Keratinocyte (primary cell): ENCODE measurements around the gene ENOSF1. TPM values are rescaled to one million over a fixed set of nuclear protein-coding genes. Genes with fewer than 3 reads are reported as not detected.

Source experiments
- DNase-seq: peaks from one replicate; pipeline ENCODE4 v3.0.0-alpha.2; 2011; ENCODE audit warnings: low read depth, missing footprints, low spot score
- FAIRE-seq: peaks from 2 replicates; lab custom pipeline; 2011; peaks lifted over from hg19 to GRCh38; lab: Jason Lieb, UNC
- H2AFZ ChIP-seq: 2 replicates; pipeline ENCODE4 v1.6.0; 2012; ENCODE audit warnings: low read length, control low read depth, inconsistent platforms; ENCODE audit not compliant: control insufficient read depth
- H3K27ac ChIP-seq: 2 replicates; pipeline ENCODE4 v1.5.1; 2011; ENCODE audit warnings: low read length; ENCODE audit not compliant: control insufficient read depth, insufficient read depth
- H3K27me3 ChIP-seq: 3 replicates; pipeline ENCODE4 v1.6.0; 2011; ENCODE audit warnings: low read length; ENCODE audit not compliant: control insufficient read depth, insufficient read depth; ENCODE audit errors: extremely low read depth
- H3K36me3 ChIP-seq, 2 experiments: 2 replicates in 1 of 2; 3 replicates in 1 of 2; pipeline ENCODE4 v1.5.1; 2011; ENCODE audit warnings: low read length in 2 of 2, mild to moderate bottlenecking in 1 of 2; ENCODE audit not compliant: control insufficient read depth in 2 of 2, insufficient read depth in 2 of 2; ENCODE audit errors: extremely low read depth in 1 of 2
- H3K4me1 ChIP-seq: 3 replicates; pipeline ENCODE4 v1.5.1; 2011; ENCODE audit warnings: low read length; ENCODE audit not compliant: control insufficient read depth, insufficient read depth; ENCODE audit errors: extremely low read depth
- H3K4me2 ChIP-seq: 3 replicates; pipeline ENCODE4 v1.6.0; 2011; ENCODE audit warnings: low read depth, low read length; ENCODE audit not compliant: control insufficient read depth, insufficient read depth; ENCODE audit errors: extremely low read depth
- H3K4me3 ChIP-seq, 3 experiments: fragments of 200-600 bp in 1 of 3; sonication (generic) in 1 of 3; 2 replicates in 2 of 3; 3 replicates in 1 of 3; pipeline ENCODE4 v1.5.1; 2011 to 2016; ENCODE audit warnings: low read length in 3 of 3, mild to moderate bottlenecking in 3 of 3, control low read depth in 2 of 3, inconsistent platforms in 1 of 3, low read depth in 1 of 3, mixed read lengths in 1 of 3, mixed run types in 1 of 3, moderate library complexity in 1 of 3; ENCODE audit not compliant: control insufficient read depth in 2 of 3, insufficient read depth in 2 of 3; ENCODE audit errors: extremely low read depth in 1 of 3
- H3K79me2 ChIP-seq: 2 replicates; pipeline ENCODE4 v1.6.0; 2012; ENCODE audit warnings: low read length; ENCODE audit not compliant: control insufficient read depth, insufficient read depth
- H3K9ac ChIP-seq: 3 replicates; pipeline ENCODE4 v1.6.0; 2011; ENCODE audit warnings: low read length; ENCODE audit not compliant: control insufficient read depth, insufficient read depth; ENCODE audit errors: extremely low read depth
- H3K9me1 ChIP-seq: 3 replicates; pipeline ENCODE4 v1.6.0; 2011; ENCODE audit warnings: low read length; ENCODE audit not compliant: control insufficient read depth, insufficient read depth; ENCODE audit errors: extremely low read depth
- H3K9me3 ChIP-seq: 2 replicates; pipeline ENCODE4 v1.5.1; 2012; ENCODE audit warnings: low read depth, low read length; ENCODE audit not compliant: control insufficient read depth
- H4K20me1 ChIP-seq: 3 replicates; pipeline ENCODE4 v1.6.0; 2011; ENCODE audit warnings: low read length; ENCODE audit not compliant: control insufficient read depth, insufficient read depth; ENCODE audit errors: extremely low read depth
- EZH2 ChIP-seq: IDR thresholded peaks from one replicate; pipeline ENCODE4 v1.6.1; 2012; ENCODE audit warnings: inconsistent platforms, mild to moderate bottlenecking, low read length, moderate library complexity
- dilution Hi-C: fragments of 300-500 bp; cut with MboI; formaldehyde crosslinking; loops from one replicate; pipeline ENCODE4 v1.7.0; 2020; ENCODE audit warnings: low sequenced_read_pairs; ENCODE audit not compliant: extremely low pct_ligation_motif_present
- polyA plus RNA-seq, 5 experiments: library from polyadenylated mRNA; depleted of rRNA in 3 of 5; stranded (reverse) in 3 of 5; stranded (forward) in 1 of 5; unstranded in 1 of 5; fragments of >200 nt; gene quantifications; 1 replicate in 1 of 5; 2 replicates in 3 of 5; 3 replicates in 1 of 5; pipeline versions ENCODE4 v1.2.1 to v1.2.3, GENCODE V29; 2011 to 2012; ENCODE audit warnings: missing spikeins in 2 of 5, low read depth in 1 of 5, low replicate concordance in 1 of 5
- TF ChIP-seq, protein P1 (sequence below), 3 experiments: IDR thresholded peaks in 1 of 3; conservative IDR thresholded peaks in 1 of 3; optimal IDR thresholded peaks in 1 of 3; 2 replicates in 2 of 3; 3 replicates in 1 of 3; pipeline versions ENCODE3 to v1.5.1; 2011; ENCODE audit warnings: low read length in 3 of 3, mild to moderate bottlenecking in 3 of 3, moderate library complexity in 2 of 3, control low read depth in 1 of 3, inconsistent platforms in 1 of 3; ENCODE audit not compliant: insufficient read depth in 2 of 3; ENCODE audit errors: extremely low read depth in 1 of 3

Gene ENOSF1
- polyA plus RNA-seq, 1 donor (not counting 4 experiments of a cell fraction or from before 2014, with no cell fraction given), result 27.6 TPM

DNA sequence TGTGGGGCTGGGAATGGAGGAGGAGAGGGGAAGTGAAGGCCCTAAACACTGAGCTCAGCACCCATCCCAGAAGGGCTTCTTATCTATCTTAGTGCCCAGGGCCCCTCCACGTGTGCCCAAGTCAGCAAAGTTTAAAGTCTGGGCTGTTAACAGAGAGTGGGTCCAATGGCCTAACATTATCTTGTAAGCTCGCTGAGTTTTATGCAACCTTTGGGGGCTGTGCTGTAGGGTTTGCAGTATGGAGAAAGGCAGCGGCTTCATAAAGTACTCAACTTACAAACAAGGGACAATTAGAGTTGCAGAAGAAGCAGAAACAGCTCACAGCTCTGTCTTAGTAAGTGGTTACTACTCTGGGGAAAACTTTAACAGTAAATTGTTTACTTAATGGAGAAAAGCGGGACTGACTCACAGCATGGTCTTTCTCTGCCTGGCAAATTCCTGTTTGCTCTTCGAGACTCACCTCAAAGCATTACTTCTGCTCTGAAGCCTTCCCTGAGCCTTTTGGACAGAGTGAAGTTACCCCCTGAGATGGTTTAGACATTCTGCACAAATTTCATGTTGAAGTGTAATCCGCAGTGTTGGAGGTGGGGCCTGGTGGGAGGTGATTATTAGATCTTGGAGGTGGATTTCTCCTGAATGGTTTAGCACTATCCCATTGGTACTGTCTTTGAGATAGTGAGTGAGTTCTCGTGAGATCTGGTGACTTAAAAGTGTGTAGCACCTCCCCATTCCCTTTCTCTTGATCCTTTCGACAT lies 9.0 kb downstream of the ENOSF1 start:
- no peak for DNase-seq

GRCh38 chr18:697800-698199 lies 14.6 kb downstream of the ENOSF1 start:
- no peaks in the 10 kb centered on the region for H3K9me3 ChIP-seq
- H3K4me1 ChIP-seq, result peaks cover 12% of the 10 kb centered on the region
- H2AFZ ChIP-seq, result no peak overlapping the region
- dilution Hi-C loops, result no loop called here
- no peaks in the 10 kb centered on the region for H3K9me1 ChIP-seq
- H3K79me2 ChIP-seq, result peaks cover 3% of the 10 kb centered on the region
- no peak overlapping the region for H3K4me2 ChIP-seq
- DNase-seq, result no peak
- no peak overlapping the region for H3K27ac ChIP-seq
- TF ChIP-seq EZH2, result no peak
- TF ChIP-seq, protein P1, sequence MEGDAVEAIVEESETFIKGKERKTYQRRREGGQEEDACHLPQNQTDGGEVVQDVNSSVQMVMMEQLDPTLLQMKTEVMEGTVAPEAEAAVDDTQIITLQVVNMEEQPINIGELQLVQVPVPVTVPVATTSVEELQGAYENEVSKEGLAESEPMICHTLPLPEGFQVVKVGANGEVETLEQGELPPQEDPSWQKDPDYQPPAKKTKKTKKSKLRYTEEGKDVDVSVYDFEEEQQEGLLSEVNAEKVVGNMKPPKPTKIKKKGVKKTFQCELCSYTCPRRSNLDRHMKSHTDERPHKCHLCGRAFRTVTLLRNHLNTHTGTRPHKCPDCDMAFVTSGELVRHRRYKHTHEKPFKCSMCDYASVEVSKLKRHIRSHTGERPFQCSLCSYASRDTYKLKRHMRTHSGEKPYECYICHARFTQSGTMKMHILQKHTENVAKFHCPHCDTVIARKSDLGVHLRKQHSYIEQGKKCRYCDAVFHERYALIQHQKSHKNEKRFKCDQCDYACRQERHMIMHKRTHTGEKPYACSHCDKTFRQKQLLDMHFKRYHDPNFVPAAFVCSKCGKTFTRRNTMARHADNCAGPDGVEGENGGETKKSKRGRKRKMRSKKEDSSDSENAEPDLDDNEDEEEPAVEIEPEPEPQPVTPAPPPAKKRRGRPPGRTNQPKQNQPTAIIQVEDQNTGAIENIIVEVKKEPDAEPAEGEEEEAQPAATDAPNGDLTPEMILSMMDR (optimal IDR thresholded peaks at IDR 0.05 in 1 of 3, IDR thresholded peaks at IDR 0.05 in 1 of 3, conservative IDR thresholded peaks at IDR 0.05 in 1 of 3; ENCODE audit: extremely low read depth in 1 of 3, insufficient read depth in 2 of 3, low read length in 3 of 3), result peak in 1 of 3 experiments; percentile 6
- no peaks in the 10 kb centered on the region for H4K20me1 ChIP-seq
- no peaks in the 10 kb centered on the region for H3K27me3 ChIP-seq
- H3K9ac ChIP-seq, result no peak overlapping the region
- H3K36me3 ChIP-seq, result peaks cover 3 to 7% of the 10 kb centered on the region in 2 experiments
- no peak for FAIRE-seq
- no peak overlapping the region for H3K4me3 ChIP-seq

More for the DNA sequence above, 9.0 kb downstream of the ENOSF1 start:
- peaks cover 0 to 4% of the 10 kb centered on the region in 2 experiments for H3K36me3 ChIP-seq
- no peaks in the 10 kb centered on the region for H3K9me1 ChIP-seq
- peak overlapping the region; percentile 31 for H3K9ac ChIP-seq
- H3K27ac ChIP-seq, result peak overlapping the region; percentile 73
- peak overlapping the region in 1 of 3 experiments; percentile 14 for H3K4me3 ChIP-seq
- peaks cover 12% of the 10 kb centered on the region for H3K79me2 ChIP-seq
- no peaks in the 10 kb centered on the region for H4K20me1 ChIP-seq
- TF ChIP-seq, protein P1 (optimal IDR thresholded peaks at IDR 0.05 in 1 of 3, IDR thresholded peaks at IDR 0.05 in 1 of 3, conservative IDR thresholded peaks at IDR 0.05 in 1 of 3; ENCODE audit: extremely low read depth in 1 of 3, insufficient read depth in 2 of 3, low read length in 3 of 3), result no peak
- TF ChIP-seq EZH2, result no peak
- no peaks in the 10 kb centered on the region for H3K9me3 ChIP-seq
- no peaks in the 10 kb centered on the region for H3K27me3 ChIP-seq
- FAIRE-seq, result no peak
- peaks cover 27% of the 10 kb centered on the region for H3K4me1 ChIP-seq
- no peak overlapping the region for H2AFZ ChIP-seq
- peak overlapping the region; percentile 60 for H3K4me2 ChIP-seq
- dilution Hi-C loops, result no loop called here
